ENCODE measurements around the gene ZMYM4. TPM values are rescaled to one million over a fixed set of nuclear protein-coding genes. Genes with fewer than 3 reads are reported as not detected.
"Not testable (repeated sequence)": the region's sequence is repeated elsewhere in the genome, so short reads cannot be mapped to it uniquely, and the experiment has no call there.

Gene ZMYM4
- total RNA-seq, 1 donor from 2014 or later: 95.8 TPM

DNA sequence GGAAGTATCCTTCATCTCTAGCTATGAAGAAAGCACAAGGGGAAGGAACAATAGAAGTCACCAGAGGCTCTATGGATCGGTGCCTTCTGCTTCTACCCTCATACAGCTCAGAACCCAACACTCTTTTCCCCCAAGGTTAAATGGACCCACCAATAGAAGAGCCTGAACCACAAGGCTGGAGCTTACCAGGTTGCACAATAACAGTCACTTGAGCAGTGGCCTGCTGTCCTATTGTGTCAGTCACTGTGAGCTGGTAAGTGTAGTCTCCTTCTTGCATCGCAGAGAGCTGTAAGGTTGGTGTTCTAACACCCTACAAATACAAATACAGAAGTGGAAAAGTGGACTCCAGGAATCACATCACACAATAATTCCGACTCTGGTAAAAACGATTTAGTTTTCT is 185.7 kb downstream of the ZMYM4 start:
- Mint-ChIP-seq H3K4me3 (ENCODE audit: low read depth) (no peak overlapping the region), H3K27me3 (no peaks in the 10 kb centered on the region), H3K27ac (no peak overlapping the region), H3K4me1 (ENCODE audit: low read depth) (peaks cover 3% of the 10 kb centered on the region), H3K9me3 (ENCODE audit: low read depth) (no peaks in the 10 kb centered on the region), H3K36me3 (ENCODE audit: insufficient read depth) (peaks cover 11% of the 10 kb centered on the region)
- DNase-seq (ENCODE audit: low spot score, unreplicated experiment): no peak
- TF ChIP-seq, protein P1, sequence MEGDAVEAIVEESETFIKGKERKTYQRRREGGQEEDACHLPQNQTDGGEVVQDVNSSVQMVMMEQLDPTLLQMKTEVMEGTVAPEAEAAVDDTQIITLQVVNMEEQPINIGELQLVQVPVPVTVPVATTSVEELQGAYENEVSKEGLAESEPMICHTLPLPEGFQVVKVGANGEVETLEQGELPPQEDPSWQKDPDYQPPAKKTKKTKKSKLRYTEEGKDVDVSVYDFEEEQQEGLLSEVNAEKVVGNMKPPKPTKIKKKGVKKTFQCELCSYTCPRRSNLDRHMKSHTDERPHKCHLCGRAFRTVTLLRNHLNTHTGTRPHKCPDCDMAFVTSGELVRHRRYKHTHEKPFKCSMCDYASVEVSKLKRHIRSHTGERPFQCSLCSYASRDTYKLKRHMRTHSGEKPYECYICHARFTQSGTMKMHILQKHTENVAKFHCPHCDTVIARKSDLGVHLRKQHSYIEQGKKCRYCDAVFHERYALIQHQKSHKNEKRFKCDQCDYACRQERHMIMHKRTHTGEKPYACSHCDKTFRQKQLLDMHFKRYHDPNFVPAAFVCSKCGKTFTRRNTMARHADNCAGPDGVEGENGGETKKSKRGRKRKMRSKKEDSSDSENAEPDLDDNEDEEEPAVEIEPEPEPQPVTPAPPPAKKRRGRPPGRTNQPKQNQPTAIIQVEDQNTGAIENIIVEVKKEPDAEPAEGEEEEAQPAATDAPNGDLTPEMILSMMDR (IDR thresholded peaks at IDR 0.05; ENCODE audit: unreplicated experiment): no peak

DNA sequence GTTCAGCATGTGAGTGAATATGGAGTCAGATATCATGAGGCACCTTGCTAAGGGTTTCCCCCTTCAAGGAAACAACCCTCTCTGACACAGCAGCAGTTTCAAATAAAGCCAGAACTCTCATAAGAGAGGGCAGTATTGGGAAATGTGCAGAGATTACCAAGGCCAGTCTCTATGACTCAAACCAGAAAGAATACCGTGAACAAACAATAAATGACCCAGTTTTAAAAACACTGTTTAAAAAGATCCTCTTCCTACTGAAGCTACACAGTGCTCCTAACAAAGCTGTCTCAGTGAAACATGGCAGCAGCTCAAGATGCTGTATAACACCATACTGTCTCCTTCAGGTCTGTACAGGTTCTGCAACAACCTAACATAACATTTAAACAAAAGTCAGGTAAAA is 186.1 kb downstream of the ZMYM4 start:
- Mint-ChIP-seq H3K4me1 (ENCODE audit: low read depth) (peaks cover 3% of the 10 kb centered on the region), H3K4me3 (ENCODE audit: low read depth) (no peak overlapping the region), H3K9me3 (ENCODE audit: low read depth) (no peaks in the 10 kb centered on the region), H3K27me3 (no peaks in the 10 kb centered on the region), H3K36me3 (ENCODE audit: insufficient read depth) (peaks cover 11% of the 10 kb centered on the region), H3K27ac (no peak overlapping the region)
- no peak for DNase-seq (ENCODE audit: low spot score, unreplicated experiment)
- TF ChIP-seq, protein P1 (IDR thresholded peaks at IDR 0.05; ENCODE audit: unreplicated experiment): no peak

GRCh38 chr1:35460796-35461195 is 192.3 kb downstream of the ZMYM4 start:
- DNase-seq (ENCODE audit: low spot score, unreplicated experiment): no peak
- no peak overlapping the region for H3K4me3 Mint-ChIP-seq (ENCODE audit: low read depth)
- peaks cover 12% of the 10 kb centered on the region for H3K9me3 Mint-ChIP-seq (ENCODE audit: low read depth)
- H3K36me3 Mint-ChIP-seq (ENCODE audit: insufficient read depth): peaks cover 37% of the 10 kb centered on the region
- no peaks in the 10 kb centered on the region for H3K4me1 Mint-ChIP-seq (ENCODE audit: low read depth)
- no peak overlapping the region for H3K27ac Mint-ChIP-seq
- no peaks in the 10 kb centered on the region for H3K27me3 Mint-ChIP-seq
- TF ChIP-seq, protein P1 (IDR thresholded peaks at IDR 0.05; ENCODE audit: unreplicated experiment): no peak

DNA sequence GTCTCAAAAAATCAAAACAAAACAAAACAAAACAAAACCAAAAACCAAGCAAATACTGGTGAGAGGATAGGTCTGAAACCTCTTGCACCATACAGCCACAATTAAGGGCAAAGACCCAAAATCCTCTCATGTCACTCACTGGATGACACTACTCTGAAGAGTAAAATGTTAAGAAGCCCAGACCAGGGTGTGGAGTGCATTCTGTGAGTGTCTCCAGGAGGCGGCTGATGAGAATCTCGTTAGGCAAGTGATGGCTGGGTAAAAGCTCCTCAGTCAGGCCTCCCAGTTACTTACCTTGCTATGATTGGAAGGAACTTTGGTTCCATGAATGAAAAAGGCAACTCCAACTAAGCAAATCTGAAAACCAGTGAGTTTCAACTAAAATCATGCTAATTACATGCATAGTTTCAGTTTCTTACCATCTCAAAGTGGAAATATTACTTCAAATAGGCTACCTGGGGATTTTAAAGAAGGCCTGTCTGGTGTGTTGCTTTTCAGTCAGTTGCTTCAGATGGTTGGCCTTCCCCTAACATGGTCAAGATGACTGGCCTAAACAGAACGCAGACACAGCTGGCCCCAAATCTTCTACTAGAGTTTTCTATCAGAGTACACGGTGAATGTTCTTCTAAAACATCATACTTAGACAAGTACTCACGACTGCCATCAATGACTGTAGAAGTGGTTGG is 193.6 kb downstream of the ZMYM4 start:
- Mint-ChIP-seq H3K4me1 (ENCODE audit: low read depth) (no peaks in the 10 kb centered on the region), H3K27me3 (no peaks in the 10 kb centered on the region), H3K9me3 (ENCODE audit: low read depth) (peaks cover 16% of the 10 kb centered on the region), H3K4me3 (ENCODE audit: low read depth) (no peak overlapping the region), H3K36me3 (ENCODE audit: insufficient read depth) (peaks cover 44% of the 10 kb centered on the region), H3K27ac (no peak overlapping the region)
- TF ChIP-seq, protein P1 (IDR thresholded peaks at IDR 0.05; ENCODE audit: unreplicated experiment): no peak
- no peak for DNase-seq (ENCODE audit: low spot score, unreplicated experiment)

GRCh38 chr1:35463232-35463631 is 194.7 kb downstream of the ZMYM4 start:
- DNase-seq (ENCODE audit: low spot score, unreplicated experiment): no peak
- Mint-ChIP-seq H3K4me3 (ENCODE audit: low read depth) (no peak overlapping the region), H3K27ac (no peak overlapping the region), H3K9me3 (ENCODE audit: low read depth) (peaks cover 16% of the 10 kb centered on the region), H3K4me1 (ENCODE audit: low read depth) (no peaks in the 10 kb centered on the region), H3K27me3 (no peaks in the 10 kb centered on the region), H3K36me3 (ENCODE audit: insufficient read depth) (peaks cover 49% of the 10 kb centered on the region)
- TF ChIP-seq, protein P1 (IDR thresholded peaks at IDR 0.05; ENCODE audit: unreplicated experiment): no peak

- not testable (repeated sequence) for H3K4me1 Mint-ChIP-seq (ENCODE audit: low read depth); H3K27ac Mint-ChIP-seq; H3K4me3 Mint-ChIP-seq (ENCODE audit: low read depth); H3K27me3 Mint-ChIP-seq; DNase-seq (ENCODE audit: low spot score, unreplicated experiment)
- Mint-ChIP-seq H3K9me3 (ENCODE audit: low read depth) (peaks cover 16% of the 10 kb centered on the region), H3K36me3 (ENCODE audit: insufficient read depth) (peaks cover 52% of the 10 kb centered on the region)
Observed at GRCh38 chr1:35463749-35464148, 195.2 kb downstream of the ZMYM4 start.
